Liver (tissue), 9 donors: Measurements from ENCODE around the gene NARF. TPM values are rescaled to one million over a fixed set of nuclear protein-coding genes. Genes with fewer than 3 reads are reported as not detected.

Experiments
- DNase-seq: peaks from one replicate; pipeline ENCODE4 v3.0.0-alpha.2; 2017; ENCODE audit warnings: low spot score
- H3K27ac ChIP-seq, 2 donors: one replicate each; pipeline ENCODE4 v1.7.0; 2013; ENCODE audit warnings: inconsistent platforms in 2 of 2, low read length in 2 of 2, control low read depth in 1 of 2, low read depth in 1 of 2, mild to moderate bottlenecking in 1 of 2
- H3K27me3 ChIP-seq, 4 donors: one replicate each; pipeline versions ENCODE4 v1.6.1 to v1.7.0; 2013; ENCODE audit warnings: low read length in 3 of 4, inconsistent platforms in 1 of 4, mild to moderate bottlenecking in 1 of 4, moderate library complexity in 1 of 4; ENCODE audit not compliant: control insufficient read depth in 4 of 4, insufficient read depth in 4 of 4
- H3K36me3 ChIP-seq, 4 donors: one replicate each; pipeline versions ENCODE4 v1.6.1 to v1.7.0; 2013; ENCODE audit warnings: low read length in 3 of 4, mild to moderate bottlenecking in 3 of 4, low read depth in 1 of 4, moderate library complexity in 1 of 4; ENCODE audit not compliant: control insufficient read depth in 4 of 4, insufficient read depth in 3 of 4
- H3K4me1 ChIP-seq, 4 donors: one replicate each; pipeline versions ENCODE4 v1.6.1 to v1.7.0; 2013; ENCODE audit warnings: low read length in 3 of 4, mild to moderate bottlenecking in 3 of 4, moderate library complexity in 1 of 4; ENCODE audit not compliant: control insufficient read depth in 4 of 4, insufficient read depth in 4 of 4
- H3K4me3 ChIP-seq, 3 donors: one replicate each; pipeline versions ENCODE4 v1.6.1 to v1.7.0; 2013; ENCODE audit warnings: low read length in 3 of 3, control low read depth in 1 of 3, low read depth in 1 of 3, mild to moderate bottlenecking in 1 of 3
- H3K9ac ChIP-seq, 2 donors: one replicate each; pipeline ENCODE4 v1.7.0; 2013; ENCODE audit warnings: low read length in 2 of 2, mild to moderate bottlenecking in 2 of 2, moderate library complexity in 2 of 2, control low read depth in 1 of 2, low read depth in 1 of 2
- H3K9me3 ChIP-seq, 4 donors: one replicate each; pipeline versions ENCODE4 v1.6.1 to v1.7.0; 2013; ENCODE audit warnings: low read length in 3 of 4; ENCODE audit not compliant: control insufficient read depth in 4 of 4
- EGR1 ChIP-seq, 2 donors: IDR thresholded peaks; 2 replicates each; pipeline ENCODE4 v1.6.1; 2016 to 2018; ENCODE audit warnings: antibody characterized with exemption in 2 of 2, low read depth in 2 of 2
- FOXA1 ChIP-seq: IDR thresholded peaks from 2 replicates; pipeline ENCODE4 v1.6.1; 2016; ENCODE audit warnings: antibody characterized with exemption
- FOXA2 ChIP-seq: IDR thresholded peaks from 2 replicates; pipeline ENCODE4 v1.6.1; 2016; ENCODE audit warnings: antibody characterized with exemption
- GABPA ChIP-seq, 2 donors: IDR thresholded peaks in 1 of 2; conservative IDR thresholded peaks in 1 of 2; 2 replicates each; pipeline ENCODE4 v1.6.1; 2016; ENCODE audit warnings: antibody characterized with exemption in 2 of 2, mild to moderate bottlenecking in 1 of 2, moderate library complexity in 1 of 2
- HNF4A ChIP-seq, 2 donors: conservative IDR thresholded peaks; 2 replicates each; pipeline ENCODE4 v1.6.1; 2016; ENCODE audit warnings: antibody characterized with exemption in 2 of 2, mild to moderate bottlenecking in 2 of 2
- HNF4G ChIP-seq: IDR thresholded peaks from 2 replicates; pipeline ENCODE4 v1.6.1; 2016; ENCODE audit warnings: antibody characterized with exemption
- JUND ChIP-seq, 2 donors: IDR thresholded peaks; 2 replicates each; pipeline ENCODE4 v1.6.1; 2016; ENCODE audit warnings: antibody characterized with exemption in 2 of 2
- NR2F2 ChIP-seq: IDR thresholded peaks from 2 replicates; pipeline ENCODE4 v1.6.1; 2016; ENCODE audit warnings: antibody characterized with exemption
- RAD21 ChIP-seq, 2 donors: IDR thresholded peaks; 2 replicates each; pipeline ENCODE4 v1.6.1; 2016; ENCODE audit warnings: antibody characterized with exemption in 2 of 2, mild to moderate bottlenecking in 2 of 2
- RXRA ChIP-seq, 2 donors: IDR thresholded peaks; 2 replicates each; pipeline ENCODE4 v1.6.1; 2017 to 2018; ENCODE audit warnings: antibody characterized with exemption in 2 of 2, mild to moderate bottlenecking in 1 of 2
- SP1 ChIP-seq: IDR thresholded peaks from 2 replicates; pipeline ENCODE4 v1.6.1; 2018; ENCODE audit warnings: antibody characterized with exemption, mild to moderate bottlenecking
- TAF1 ChIP-seq: conservative IDR thresholded peaks from 2 replicates; pipeline ENCODE4 v1.6.1; 2016; ENCODE audit warnings: antibody characterized with exemption, mild to moderate bottlenecking
- YY1 ChIP-seq: IDR thresholded peaks from 2 replicates; pipeline ENCODE4 v1.6.1; 2016; ENCODE audit warnings: antibody characterized with exemption, mild to moderate bottlenecking
- WGBS: extraction: QIAGEN DNeasy Blood & Tissue Kit; methylation state at CpG from one replicate; pipeline ENCODE4 v1.1.7; 2013; 5-methylcytosine and 5-hydroxymethylcytosine counted together
- polyA plus RNA-seq, 2 donors: library from polyadenylated mRNA; stranded (reverse) in 1 of 2; unstranded in 1 of 2; fragments of 200-250 nt in 1 of 2; fragments of >200 nt in 1 of 2; fragmentation: Nextera tagmentation in 1 of 2; extraction: Ambion mirVana in 1 of 2; gene quantifications; one replicate each; pipeline versions ENCODE4 v1.2.1 to v1.2.3, GENCODE V29; 2013 to 2015
- total RNA-seq, 2 donors: library from RNA; depleted of rRNA; stranded (reverse); fragments of >200 nt; gene quantifications; one replicate each; pipeline ENCODE4 v1.2.3, GENCODE V29; 2014
- TF ChIP-seq, protein P1 (sequence below): IDR thresholded peaks from 2 replicates; pipeline ENCODE4 v1.6.1; 2016; ENCODE audit warnings: antibody characterized with exemption, mild to moderate bottlenecking
- TF ChIP-seq, protein P2 (sequence below): fragments of 150-350 bp; IDR thresholded peaks from 2 replicates; pipeline ENCODE4 v1.5.1; 2017; ENCODE audit warnings: improper control_type of control experiment, low read depth, low read length; ENCODE audit not compliant: missing input control
- TF ChIP-seq, protein P3 (sequence below): IDR thresholded peaks from 2 replicates; pipeline ENCODE4 v1.6.1; 2016; ENCODE audit warnings: antibody characterized with exemption
- TF ChIP-seq, protein P4 (sequence below): IDR thresholded peaks from 2 replicates; pipeline ENCODE4 v1.6.1; 2016; ENCODE audit warnings: antibody characterized with exemption
- TF ChIP-seq, protein P5 (sequence below): IDR thresholded peaks from 2 replicates; pipeline ENCODE4 v1.6.1; 2016; ENCODE audit warnings: antibody characterized with exemption
- donor health status: healthy.
- donor health status: healthy.
- donor health status: healthy.
- donor health status: healthy.
- donor health status: healthy.

NARF gene
- total and polyA plus RNA-seq, 4 donors, result 19.8 to 87.5 (median 26.2) TPM

- 97% methylated on average over 4 of the region's 4 CpGs for WGBS
- TF ChIP-seq HNF4A (conservative IDR thresholded peaks at IDR 0.05), result no peak
- no peak for TF ChIP-seq TAF1
- TF ChIP-seq FOXA1, result no peak
- no peak for TF ChIP-seq EGR1 (IDR thresholded peaks at IDR 0.05; ENCODE audit: low read depth in 2 of 2)
- no peak for TF ChIP-seq JUND (IDR thresholded peaks at IDR 0.05)
- TF ChIP-seq GABPA (IDR thresholded peaks at IDR 0.05 in 1 of 2, conservative IDR thresholded peaks at IDR 0.05 in 1 of 2), result no peak
- TF ChIP-seq, protein P1, sequence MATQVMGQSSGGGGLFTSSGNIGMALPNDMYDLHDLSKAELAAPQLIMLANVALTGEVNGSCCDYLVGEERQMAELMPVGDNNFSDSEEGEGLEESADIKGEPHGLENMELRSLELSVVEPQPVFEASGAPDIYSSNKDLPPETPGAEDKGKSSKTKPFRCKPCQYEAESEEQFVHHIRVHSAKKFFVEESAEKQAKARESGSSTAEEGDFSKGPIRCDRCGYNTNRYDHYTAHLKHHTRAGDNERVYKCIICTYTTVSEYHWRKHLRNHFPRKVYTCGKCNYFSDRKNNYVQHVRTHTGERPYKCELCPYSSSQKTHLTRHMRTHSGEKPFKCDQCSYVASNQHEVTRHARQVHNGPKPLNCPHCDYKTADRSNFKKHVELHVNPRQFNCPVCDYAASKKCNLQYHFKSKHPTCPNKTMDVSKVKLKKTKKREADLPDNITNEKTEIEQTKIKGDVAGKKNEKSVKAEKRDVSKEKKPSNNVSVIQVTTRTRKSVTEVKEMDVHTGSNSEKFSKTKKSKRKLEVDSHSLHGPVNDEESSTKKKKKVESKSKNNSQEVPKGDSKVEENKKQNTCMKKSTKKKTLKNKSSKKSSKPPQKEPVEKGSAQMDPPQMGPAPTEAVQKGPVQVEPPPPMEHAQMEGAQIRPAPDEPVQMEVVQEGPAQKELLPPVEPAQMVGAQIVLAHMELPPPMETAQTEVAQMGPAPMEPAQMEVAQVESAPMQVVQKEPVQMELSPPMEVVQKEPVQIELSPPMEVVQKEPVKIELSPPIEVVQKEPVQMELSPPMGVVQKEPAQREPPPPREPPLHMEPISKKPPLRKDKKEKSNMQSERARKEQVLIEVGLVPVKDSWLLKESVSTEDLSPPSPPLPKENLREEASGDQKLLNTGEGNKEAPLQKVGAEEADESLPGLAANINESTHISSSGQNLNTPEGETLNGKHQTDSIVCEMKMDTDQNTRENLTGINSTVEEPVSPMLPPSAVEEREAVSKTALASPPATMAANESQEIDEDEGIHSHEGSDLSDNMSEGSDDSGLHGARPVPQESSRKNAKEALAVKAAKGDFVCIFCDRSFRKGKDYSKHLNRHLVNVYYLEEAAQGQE, result no peak
- TF ChIP-seq, protein P2, sequence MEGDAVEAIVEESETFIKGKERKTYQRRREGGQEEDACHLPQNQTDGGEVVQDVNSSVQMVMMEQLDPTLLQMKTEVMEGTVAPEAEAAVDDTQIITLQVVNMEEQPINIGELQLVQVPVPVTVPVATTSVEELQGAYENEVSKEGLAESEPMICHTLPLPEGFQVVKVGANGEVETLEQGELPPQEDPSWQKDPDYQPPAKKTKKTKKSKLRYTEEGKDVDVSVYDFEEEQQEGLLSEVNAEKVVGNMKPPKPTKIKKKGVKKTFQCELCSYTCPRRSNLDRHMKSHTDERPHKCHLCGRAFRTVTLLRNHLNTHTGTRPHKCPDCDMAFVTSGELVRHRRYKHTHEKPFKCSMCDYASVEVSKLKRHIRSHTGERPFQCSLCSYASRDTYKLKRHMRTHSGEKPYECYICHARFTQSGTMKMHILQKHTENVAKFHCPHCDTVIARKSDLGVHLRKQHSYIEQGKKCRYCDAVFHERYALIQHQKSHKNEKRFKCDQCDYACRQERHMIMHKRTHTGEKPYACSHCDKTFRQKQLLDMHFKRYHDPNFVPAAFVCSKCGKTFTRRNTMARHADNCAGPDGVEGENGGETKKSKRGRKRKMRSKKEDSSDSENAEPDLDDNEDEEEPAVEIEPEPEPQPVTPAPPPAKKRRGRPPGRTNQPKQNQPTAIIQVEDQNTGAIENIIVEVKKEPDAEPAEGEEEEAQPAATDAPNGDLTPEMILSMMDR, result no peak
- no peak for TF ChIP-seq HNF4G
- no peak for TF ChIP-seq NR2F2
- no peak for TF ChIP-seq RXRA (IDR thresholded peaks at IDR 0.05)
- no peak for TF ChIP-seq RAD21 (IDR thresholded peaks at IDR 0.05)
- TF ChIP-seq, protein P3, sequence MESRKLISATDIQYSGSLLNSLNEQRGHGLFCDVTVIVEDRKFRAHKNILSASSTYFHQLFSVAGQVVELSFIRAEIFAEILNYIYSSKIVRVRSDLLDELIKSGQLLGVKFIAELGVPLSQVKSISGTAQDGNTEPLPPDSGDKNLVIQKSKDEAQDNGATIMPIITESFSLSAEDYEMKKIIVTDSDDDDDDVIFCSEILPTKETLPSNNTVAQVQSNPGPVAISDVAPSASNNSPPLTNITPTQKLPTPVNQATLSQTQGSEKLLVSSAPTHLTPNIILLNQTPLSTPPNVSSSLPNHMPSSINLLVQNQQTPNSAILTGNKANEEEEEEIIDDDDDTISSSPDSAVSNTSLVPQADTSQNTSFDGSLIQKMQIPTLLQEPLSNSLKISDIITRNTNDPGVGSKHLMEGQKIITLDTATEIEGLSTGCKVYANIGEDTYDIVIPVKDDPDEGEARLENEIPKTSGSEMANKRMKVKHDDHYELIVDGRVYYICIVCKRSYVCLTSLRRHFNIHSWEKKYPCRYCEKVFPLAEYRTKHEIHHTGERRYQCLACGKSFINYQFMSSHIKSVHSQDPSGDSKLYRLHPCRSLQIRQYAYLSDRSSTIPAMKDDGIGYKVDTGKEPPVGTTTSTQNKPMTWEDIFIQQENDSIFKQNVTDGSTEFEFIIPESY, result no peak
- no peak for TF ChIP-seq YY1
- TF ChIP-seq FOXA2, result no peak
- TF ChIP-seq, protein P4, sequence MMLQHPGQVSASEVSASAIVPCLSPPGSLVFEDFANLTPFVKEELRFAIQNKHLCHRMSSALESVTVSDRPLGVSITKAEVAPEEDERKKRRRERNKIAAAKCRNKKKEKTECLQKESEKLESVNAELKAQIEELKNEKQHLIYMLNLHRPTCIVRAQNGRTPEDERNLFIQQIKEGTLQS, result no peak
- no peak for TF ChIP-seq SP1
- TF ChIP-seq, protein P5, sequence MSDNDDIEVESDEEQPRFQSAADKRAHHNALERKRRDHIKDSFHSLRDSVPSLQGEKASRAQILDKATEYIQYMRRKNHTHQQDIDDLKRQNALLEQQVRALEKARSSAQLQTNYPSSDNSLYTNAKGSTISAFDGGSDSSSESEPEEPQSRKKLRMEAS, result no peak
- H3K9ac ChIP-seq, result no peak overlapping the region
- no peak overlapping the region for H3K27ac ChIP-seq
- no peaks in the 10 kb centered on the region for H3K9me3 ChIP-seq
- H3K36me3 ChIP-seq, result peaks cover 0 to 2% (median 0%) of the 10 kb centered on the region in 4 donors
- H3K4me1 ChIP-seq, result peaks cover 2 to 36% (median 27%) of the 10 kb centered on the region in 4 donors
- H3K27me3 ChIP-seq, result no peaks in the 10 kb centered on the region
- no peak for DNase-seq
- no peak overlapping the region for H3K4me3 ChIP-seq
Observed at GRCh38 chr17:82416264-82416663, 42.3 kb upstream of the NARF start.
